ENCODE data around the gene LDB3.

LDB3 gene

GRCh38 chr10:86646933-86647332 is 21.4 kb upstream of the LDB3 start:
- DNase-seq = no peak
- peaks cover 0 to 8% (median 0%) of the 10 kb centered on the region in 5 experiments for H3K27me3 ChIP-seq (replicated peaks in 2 of 5; ENCODE audit: control insufficient read depth in 4 of 5, insufficient read depth in 5 of 5, low read length in 4 of 5)
- CTCF ChIA-PET = no interaction called here

GRCh38 chr10:86647773-86648703 is 20.3 kb upstream of the LDB3 start:
- WGBS (ENCODE audit: insufficient coverage) = 89% methylated on average over 9 of the region's 13 CpGs
- CTCF ChIA-PET = no interaction called here

More at GRCh38 chr10:86646933-86647332, 21.4 kb upstream of the LDB3 start:
- H3K27ac ChIP-seq (ENCODE audit: insufficient read depth in 1 of 2, low read depth in 1 of 2, low read length in 2 of 2, poor library complexity in 1 of 2, severe bottlenecking in 2 of 2) = no peak overlapping the region
- peaks cover 0 to 1% (median 0%) of the 10 kb centered on the region in 5 experiments for H3K9me3 ChIP-seq (ENCODE audit: control extremely low read depth in 1 of 5, control insufficient read depth in 4 of 5, insufficient read depth in 2 of 5, low read depth in 1 of 5, low read length in 4 of 5)
- H3K4me3 ChIP-seq (ENCODE audit: control insufficient read depth in 1 of 7, extremely low read depth in 1 of 7, insufficient read depth in 4 of 7, low read depth in 2 of 7, low read length in 6 of 7) = no peak overlapping the region
- POLR2A ChIA-PET = no interaction called here
- 81% methylated on average over 6 of the region's 6 CpGs for WGBS (ENCODE audit: insufficient coverage)
- no peaks in the 10 kb centered on the region for H3K4me1 ChIP-seq (ENCODE audit: control extremely low read depth in 1 of 4, control insufficient read depth in 4 of 4, insufficient read depth in 4 of 4, low read length in 3 of 4)
- no peaks in the 10 kb centered on the region for H3K36me3 ChIP-seq (ENCODE audit: control insufficient read depth in 4 of 4, insufficient read depth in 4 of 4, low read length in 3 of 4)

DNA sequence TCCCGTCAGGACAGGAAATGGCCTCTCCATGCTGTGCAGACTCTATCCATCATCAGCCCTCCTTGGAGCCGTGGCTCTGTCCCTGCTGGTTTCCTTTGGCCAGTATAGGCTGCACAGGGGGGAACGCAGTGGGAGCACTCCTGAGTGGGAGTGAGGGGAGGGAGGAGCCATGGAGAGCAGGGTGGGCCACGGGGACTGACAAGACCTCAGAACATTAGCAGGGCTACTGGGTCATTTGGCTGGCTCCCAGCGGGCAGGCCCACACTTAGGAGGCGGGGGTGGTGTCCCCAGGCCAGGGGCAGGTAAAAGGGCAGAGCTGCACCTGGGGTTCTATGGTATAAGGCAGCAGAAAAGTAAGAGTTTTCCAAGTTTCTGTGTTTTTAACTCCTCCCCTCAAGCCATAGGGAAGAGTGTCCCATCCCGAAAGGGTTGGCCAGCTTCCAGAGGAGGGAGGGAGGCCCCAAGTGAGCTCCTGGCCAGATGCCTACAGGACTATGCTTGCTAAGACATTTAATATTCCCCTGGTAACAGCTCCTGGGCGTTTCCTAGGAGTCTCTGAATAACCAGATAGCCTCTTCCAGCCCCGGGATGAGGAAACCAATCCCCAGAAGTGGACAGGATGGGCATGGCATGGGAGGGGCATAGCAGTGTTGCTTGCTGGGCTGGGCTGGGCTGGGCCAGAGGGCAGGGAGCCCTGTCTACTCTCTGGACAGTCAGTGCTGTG is 19.4 kb upstream of the LDB3 start:
- no peak overlapping the region for H3K27ac ChIP-seq (ENCODE audit: insufficient read depth in 1 of 2, low read depth in 1 of 2, low read length in 2 of 2, poor library complexity in 1 of 2, severe bottlenecking in 2 of 2)
- 82% methylated on average over 6 of the region's 9 CpGs for WGBS (ENCODE audit: insufficient coverage)
- H3K4me3 ChIP-seq (ENCODE audit: control insufficient read depth in 1 of 7, extremely low read depth in 1 of 7, insufficient read depth in 4 of 7, low read depth in 2 of 7, low read length in 6 of 7) = no peak overlapping the region
- H3K27me3 ChIP-seq (replicated peaks in 2 of 5; ENCODE audit: control insufficient read depth in 4 of 5, insufficient read depth in 5 of 5, low read length in 4 of 5) = peaks cover 0 to 8% (median 0%) of the 10 kb centered on the region in 5 experiments
- H3K4me1 ChIP-seq (ENCODE audit: control extremely low read depth in 1 of 4, control insufficient read depth in 4 of 4, insufficient read depth in 4 of 4, low read length in 3 of 4) = no peaks in the 10 kb centered on the region
- DNase-seq = no peak
- POLR2A ChIA-PET = no interaction called here
- no peaks in the 10 kb centered on the region for H3K36me3 ChIP-seq (ENCODE audit: control insufficient read depth in 4 of 4, insufficient read depth in 4 of 4, low read length in 3 of 4)
- CTCF ChIA-PET = no interaction called here
- H3K9me3 ChIP-seq (ENCODE audit: control extremely low read depth in 1 of 5, control insufficient read depth in 4 of 5, insufficient read depth in 2 of 5, low read depth in 1 of 5, low read length in 4 of 5) = no peaks in the 10 kb centered on the region

More at GRCh38 chr10:86647773-86648703, 20.3 kb upstream of the LDB3 start:
- Histone ChIP-seq H3K36me3 (ENCODE audit: control insufficient read depth in 4 of 4, insufficient read depth in 4 of 4, low read length in 3 of 4) (no peaks in the 10 kb centered on the region), H3K27ac (ENCODE audit: insufficient read depth in 1 of 2, low read depth in 1 of 2, low read length in 2 of 2, poor library complexity in 1 of 2, severe bottlenecking in 2 of 2) (no peak overlapping the region), H3K4me3 (ENCODE audit: control insufficient read depth in 1 of 7, extremely low read depth in 1 of 7, insufficient read depth in 4 of 7, low read depth in 2 of 7, low read length in 6 of 7) (no peak overlapping the region), H3K4me1 (ENCODE audit: control extremely low read depth in 1 of 4, control insufficient read depth in 4 of 4, insufficient read depth in 4 of 4, low read length in 3 of 4) (no peaks in the 10 kb centered on the region), H3K9me3 (ENCODE audit: control extremely low read depth in 1 of 5, control insufficient read depth in 4 of 5, insufficient read depth in 2 of 5, low read depth in 1 of 5, low read length in 4 of 5) (no peaks in the 10 kb centered on the region), H3K27me3 (replicated peaks in 2 of 5; ENCODE audit: control insufficient read depth in 4 of 5, insufficient read depth in 5 of 5, low read length in 4 of 5) (peaks cover 0 to 8% (median 0%) of the 10 kb centered on the region in 5 experiments)
- no peak for DNase-seq
- POLR2A ChIA-PET = no interaction called here

DNA sequence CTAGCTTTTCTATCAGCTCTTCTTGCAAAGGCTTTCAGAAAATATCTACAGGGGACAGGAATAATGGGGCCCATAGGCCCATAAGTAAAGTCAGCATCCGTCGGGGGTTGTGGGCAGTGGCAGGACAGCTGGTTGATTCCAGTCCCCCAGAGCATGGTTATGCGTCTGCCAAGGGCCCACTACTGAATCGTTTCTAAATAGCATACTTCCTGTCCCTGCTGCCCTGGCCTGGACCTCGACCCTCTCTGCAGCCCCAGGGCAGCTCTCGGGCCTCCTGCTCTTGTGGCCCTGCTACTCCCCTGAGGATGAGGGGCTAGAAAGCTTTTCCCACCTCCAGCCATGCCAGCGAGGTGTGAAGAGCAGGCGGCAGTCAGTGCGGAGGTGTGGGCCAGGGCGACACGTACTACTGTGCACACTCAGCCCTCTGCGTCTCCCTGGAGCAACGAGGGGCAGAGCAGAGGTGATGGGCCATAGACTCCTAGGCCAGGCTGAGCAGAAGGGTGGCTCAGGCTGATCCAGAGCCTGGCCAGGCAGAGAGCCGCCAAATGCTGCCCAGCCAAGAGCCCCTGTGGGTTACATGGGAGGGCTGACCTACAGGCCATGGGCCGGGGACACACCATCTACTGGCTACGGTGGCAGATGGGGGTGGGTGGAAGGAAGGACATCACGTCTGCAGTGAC is 18.7 kb upstream of the LDB3 start:
- Histone ChIP-seq H3K4me1 (ENCODE audit: control extremely low read depth in 1 of 4, control insufficient read depth in 4 of 4, insufficient read depth in 4 of 4, low read length in 3 of 4) (no peaks in the 10 kb centered on the region), H3K9me3 (ENCODE audit: control extremely low read depth in 1 of 5, control insufficient read depth in 4 of 5, insufficient read depth in 2 of 5, low read depth in 1 of 5, low read length in 4 of 5) (no peaks in the 10 kb centered on the region), H3K4me3 (ENCODE audit: control insufficient read depth in 1 of 7, extremely low read depth in 1 of 7, insufficient read depth in 4 of 7, low read depth in 2 of 7, low read length in 6 of 7) (no peak overlapping the region), H3K36me3 (ENCODE audit: control insufficient read depth in 4 of 4, insufficient read depth in 4 of 4, low read length in 3 of 4) (no peaks in the 10 kb centered on the region), H3K27me3 (replicated peaks in 2 of 5; ENCODE audit: control insufficient read depth in 4 of 5, insufficient read depth in 5 of 5, low read length in 4 of 5) (peaks cover 0 to 5% (median 0%) of the 10 kb centered on the region in 5 experiments), H3K27ac (ENCODE audit: insufficient read depth in 1 of 2, low read depth in 1 of 2, low read length in 2 of 2, poor library complexity in 1 of 2, severe bottlenecking in 2 of 2) (no peak overlapping the region)
- ChIA-PET CTCF (no interaction called here), POLR2A (no interaction called here)
- WGBS (ENCODE audit: insufficient coverage) = 93% methylated on average over 16 of the region's 17 CpGs
- DNase-seq = no peak

- no peaks in the 10 kb centered on the region for H3K4me1 ChIP-seq (ENCODE audit: control extremely low read depth in 1 of 4, control insufficient read depth in 4 of 4, insufficient read depth in 4 of 4, low read length in 3 of 4)
- H3K4me3 ChIP-seq (ENCODE audit: control insufficient read depth in 1 of 7, extremely low read depth in 1 of 7, insufficient read depth in 4 of 7, low read depth in 2 of 7, low read length in 6 of 7) = no peak overlapping the region
- no peaks in the 10 kb centered on the region for H3K36me3 ChIP-seq (ENCODE audit: control insufficient read depth in 4 of 4, insufficient read depth in 4 of 4, low read length in 3 of 4)
- H3K9me3 ChIP-seq (ENCODE audit: control extremely low read depth in 1 of 5, control insufficient read depth in 4 of 5, insufficient read depth in 2 of 5, low read depth in 1 of 5, low read length in 4 of 5) = no peaks in the 10 kb centered on the region
- 99% methylated on average over 8 of the region's 8 CpGs for WGBS (ENCODE audit: insufficient coverage)
- peaks cover 0 to 3% (median 0%) of the 10 kb centered on the region in 5 experiments for H3K27me3 ChIP-seq (replicated peaks in 2 of 5; ENCODE audit: control insufficient read depth in 4 of 5, insufficient read depth in 5 of 5, low read length in 4 of 5)
- no peak overlapping the region for H3K27ac ChIP-seq (ENCODE audit: insufficient read depth in 1 of 2, low read depth in 1 of 2, low read length in 2 of 2, poor library complexity in 1 of 2, severe bottlenecking in 2 of 2)
- ChIA-PET CTCF (no interaction called here), POLR2A (no interaction called here)
- no peak for DNase-seq
Observed at GRCh38 chr10:86650151-86650550, 18.2 kb upstream of the LDB3 start.

DNA sequence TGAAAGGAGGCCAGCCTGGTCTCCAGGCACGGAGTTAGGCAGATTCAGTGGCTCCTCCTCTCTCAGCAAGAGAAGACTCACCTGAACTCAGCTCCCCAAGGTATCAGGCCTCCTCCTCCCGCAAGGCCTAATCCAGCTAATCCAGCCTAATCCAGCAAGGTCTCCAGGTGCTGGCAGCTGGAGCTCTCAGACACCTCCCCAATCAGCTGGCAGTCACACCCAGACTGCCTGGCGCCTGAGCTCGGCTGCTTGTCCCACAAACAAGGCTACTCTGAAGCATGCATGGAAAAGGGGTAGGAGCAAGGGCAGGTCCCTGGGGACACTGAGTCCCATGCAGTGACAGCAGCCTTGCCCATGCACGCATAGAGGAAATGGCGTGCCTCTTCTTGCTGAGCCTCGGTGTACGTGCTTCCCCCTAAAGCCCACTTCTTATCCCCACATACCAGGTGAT is 17.3 kb upstream of the LDB3 start:
- WGBS (ENCODE audit: insufficient coverage) = 85% methylated on average over 7 of the region's 8 CpGs
- no peaks in the 10 kb centered on the region for H3K9me3 ChIP-seq (ENCODE audit: control extremely low read depth in 1 of 5, control insufficient read depth in 4 of 5, insufficient read depth in 2 of 5, low read depth in 1 of 5, low read length in 4 of 5)
- no peaks in the 10 kb centered on the region for H3K36me3 ChIP-seq (ENCODE audit: control insufficient read depth in 4 of 4, insufficient read depth in 4 of 4, low read length in 3 of 4)
- POLR2A ChIA-PET = no interaction called here
- no peak overlapping the region for H3K27ac ChIP-seq (ENCODE audit: insufficient read depth in 1 of 2, low read depth in 1 of 2, low read length in 2 of 2, poor library complexity in 1 of 2, severe bottlenecking in 2 of 2)
- CTCF ChIA-PET = no interaction called here
- no peak for DNase-seq
- no peak overlapping the region for H3K4me3 ChIP-seq (ENCODE audit: control insufficient read depth in 1 of 7, extremely low read depth in 1 of 7, insufficient read depth in 4 of 7, low read depth in 2 of 7, low read length in 6 of 7)
- H3K4me1 ChIP-seq (ENCODE audit: control extremely low read depth in 1 of 4, control insufficient read depth in 4 of 4, insufficient read depth in 4 of 4, low read length in 3 of 4) = no peaks in the 10 kb centered on the region
- H3K27me3 ChIP-seq (replicated peaks in 2 of 5; ENCODE audit: control insufficient read depth in 4 of 5, insufficient read depth in 5 of 5, low read length in 4 of 5) = peaks cover 0 to 3% (median 0%) of the 10 kb centered on the region in 5 experiments

All from common myeloid progenitor, CD34-positive (primary cell).